GM12873 (cell line): Measurements from ENCODE around the gene ZNF575.

Experiments used
- CTCF ChIP-seq: IDR thresholded peaks from 2 replicates; pipeline ENCODE4 v1.5.1; 2012; ENCODE audit warnings: low read depth, mild to moderate bottlenecking, moderate library complexity, low read length, control low read depth; ENCODE audit not compliant: insufficient read depth; ENCODE audit errors: missing control alignments

ZNF575 gene

GRCh38 chr19:43581467-43581866 lies 48.5 kb downstream of the ZNF575 start:
- no peak for TF ChIP-seq CTCF

- no peak for TF ChIP-seq CTCF
Measured at GRCh38 chr19:43582495-43582894, 49.5 kb downstream of the ZNF575 start.

GRCh38 chr19:43584484-43584883 lies 51.5 kb downstream of the ZNF575 start:
- no peak for TF ChIP-seq CTCF
